Fibroblast of lung (primary cell): ENCODE measurements around the gene KCNMA1.

Experiments used
- CTCF ChIP-seq, 2 donors: IDR thresholded peaks in 1 of 2; conservative IDR thresholded peaks in 1 of 2; 1 replicate in 1 of 2; 2 replicates in 1 of 2; pipeline ENCODE4 v1.5.1; 2011 to 2012; ENCODE audit warnings: low read length in 2 of 2, control low read depth in 1 of 2, inconsistent platforms in 1 of 2, low read depth in 1 of 2, mild to moderate bottlenecking in 1 of 2
- EZH2 ChIP-seq: IDR thresholded peaks from 2 replicates; pipeline ENCODE4 v1.5.1; 2012; ENCODE audit warnings: low read length, control low read depth, mild to moderate bottlenecking; ENCODE audit errors: missing control alignments

GRCh38 chr10:77547307-77548050, 90.1 kb downstream of the KCNMA1 start:
- no peak for TF ChIP-seq CTCF (conservative IDR thresholded peaks at IDR 0.05 in 1 of 2, IDR thresholded peaks at IDR 0.05 in 1 of 2; ENCODE audit: low read depth in 1 of 2, low read length in 2 of 2)
- no peak for TF ChIP-seq EZH2
